Hepatocyte (in vitro differentiated cells): ENCODE data around the gene RRN3. TPM values are rescaled to one million over a fixed set of nuclear protein-coding genes. Genes with fewer than 3 reads are reported as not detected.
"Not testable (repeated sequence)": the region's sequence is repeated elsewhere in the genome, so short reads cannot be mapped to it uniquely, and the experiment has no call there.

Source experiments
- DNase-seq: peaks from one replicate; pipeline ENCODE4 v3.0.0-alpha.2; 2016; ENCODE audit warnings: low spot score
- H2AFZ ChIP-seq: fragments of 200-600 bp; sonication (generic); 2 replicates; pipeline ENCODE4 v1.6.0; 2016; ENCODE audit warnings: antibody characterized with exemption, mild to moderate bottlenecking
- H3K27ac ChIP-seq: fragments of 200-600 bp; sonication (generic); 2 replicates; pipeline ENCODE4 v1.5.1; 2016; ENCODE audit warnings: mild to moderate bottlenecking
- H3K27me3 ChIP-seq: fragments of 200-600 bp; sonication (generic); 2 replicates; pipeline ENCODE4 v1.6.1; 2016
- H3K36me3 ChIP-seq: fragments of 200-600 bp; sonication (generic); replicated peaks from 2 replicates; pipeline ENCODE4 v1.5.1; 2016; ENCODE audit warnings: low read depth; ENCODE audit not compliant: insufficient read depth
- H3K4me1 ChIP-seq: fragments of 200-600 bp; sonication (generic); 2 replicates; pipeline ENCODE4 v1.5.1; 2016; ENCODE audit warnings: mild to moderate bottlenecking, moderate library complexity; ENCODE audit not compliant: insufficient read depth
- H3K4me2 ChIP-seq: fragments of 200-600 bp; sonication (generic); 2 replicates; pipeline ENCODE4 v1.6.0; 2016
- H3K4me3 ChIP-seq: fragments of 200-600 bp; sonication (generic); 2 replicates; pipeline ENCODE4 v1.5.1; 2016; ENCODE audit warnings: mild to moderate bottlenecking
- H3K79me2 ChIP-seq: fragments of 200-600 bp; sonication (generic); 2 replicates; pipeline ENCODE4 v1.6.0; 2017; ENCODE audit warnings: mild to moderate bottlenecking
- H3K9me2 ChIP-seq: fragments of 200-600 bp; sonication (generic); replicated peaks from 2 replicates; pipeline ENCODE4 v1.6.0; 2017; ENCODE audit warnings: mild to moderate bottlenecking; ENCODE audit not compliant: insufficient read depth
- H3K9me3 ChIP-seq: fragments of 200-600 bp; sonication (generic); 2 replicates; pipeline ENCODE4 v1.5.1; 2016; ENCODE audit warnings: low read depth, mild to moderate bottlenecking
- H4K20me1 ChIP-seq: fragments of 200-600 bp; sonication (generic); 2 replicates; pipeline ENCODE4 v1.6.0; 2016; ENCODE audit warnings: mild to moderate bottlenecking; ENCODE audit not compliant: insufficient read depth, poor library complexity, severe bottlenecking
- CTCF ChIP-seq: fragments of 200-600 bp; sonication (generic); IDR thresholded peaks from 2 replicates; pipeline ENCODE4 v1.5.1; 2016; ENCODE audit warnings: antibody characterized with exemption, mild to moderate bottlenecking; ENCODE audit not compliant: poor library complexity
- EZH2 ChIP-seq: fragments of 200-600 bp; sonication (generic); IDR thresholded peaks from 2 replicates; pipeline ENCODE4 v1.6.1; 2016; ENCODE audit warnings: antibody characterized with exemption, mild to moderate bottlenecking, borderline replicate concordance
- EZH2phosphoT487 ChIP-seq: fragments of 200-600 bp; sonication (generic); IDR thresholded peaks from one replicate; pipeline ENCODE4 v1.6.1; 2018; ENCODE audit warnings: antibody characterized with exemption, mild to moderate bottlenecking, low read depth, moderate library complexity; ENCODE audit not compliant: unreplicated experiment, severe bottlenecking
- WGBS: methylation state at CpG from one replicate; pipeline ENCODE4 v1.1.6; 2016; ENCODE audit warnings: low lambda C conversion rate; ENCODE audit errors: missing lambda C conversion rate; 5-methylcytosine and 5-hydroxymethylcytosine counted together
- polyA plus RNA-seq: library from polyadenylated mRNA; unstranded; fragments of >200 nt; fragmentation: Nextera tagmentation; extraction: Ambion mirVana; gene quantifications from 2 replicates; pipeline ENCODE4 v1.2.1, GENCODE V29; 2016
- total RNA-seq: library from RNA; depleted of rRNA; stranded (reverse); fragments of >200 nt; gene quantifications from 2 replicates; pipeline ENCODE4 v1.2.3, GENCODE V29; 2014

Gene RRN3
- total and polyA plus RNA-seq, 2 experiments from 2014 or later: 16.5 to 40.9 TPM

GRCh38 chr16:15076161-15076560 is 17.9 kb downstream of the RRN3 start:
- H3K4me3 ChIP-seq, H4K20me1 ChIP-seq, H3K4me2 ChIP-seq, H3K4me1 ChIP-seq, H3K79me2 ChIP-seq, H3K27me3 ChIP-seq, DNase-seq, H3K9me2 ChIP-seq, H3K36me3 ChIP-seq, H3K27ac ChIP-seq, H2AFZ ChIP-seq, H3K9me3 ChIP-seq: not testable (repeated sequence)
- 96% methylated on average over 2 of the region's 2 CpGs for WGBS

GRCh38 chr16:15073101-15073500 is 21.0 kb downstream of the RRN3 start:
- Histone ChIP-seq H3K27ac (no peak overlapping the region), H3K36me3 (peaks cover 3% of the 10 kb centered on the region), H3K9me3 (no peaks in the 10 kb centered on the region), H3K79me2 (no peaks in the 10 kb centered on the region), H3K4me3 (no peak overlapping the region), H3K9me2 (no peaks in the 10 kb centered on the region), H3K4me2 (no peak overlapping the region), H4K20me1 (no peaks in the 10 kb centered on the region), H3K4me1 (no peaks in the 10 kb centered on the region), H2AFZ (no peak overlapping the region), H3K27me3 (no peaks in the 10 kb centered on the region)
- TF ChIP-seq CTCF: no peak
- TF ChIP-seq EZH2: no peak
- TF ChIP-seq EZH2phosphoT487: no peak
- WGBS: 92% methylated on average over 6 of the region's 6 CpGs
- no peak for DNase-seq

- not testable (repeated sequence) for H4K20me1 ChIP-seq, H3K4me2 ChIP-seq, H3K4me1 ChIP-seq, DNase-seq, H3K79me2 ChIP-seq, H3K27ac ChIP-seq, H3K4me3 ChIP-seq, H3K9me2 ChIP-seq, H3K36me3 ChIP-seq, H3K27me3 ChIP-seq, H3K9me3 ChIP-seq, H2AFZ ChIP-seq
- 70% methylated on average over 15 of the region's 16 CpGs for WGBS
- TF ChIP-seq CTCF: peak; percentile 25
Observed at GRCh38 chr16:15071916-15072769, 21.9 kb downstream of the RRN3 start.

GRCh38 chr16:15071013-15071412 is 23.1 kb downstream of the RRN3 start:
- not testable (repeated sequence) for H3K4me2 ChIP-seq, H4K20me1 ChIP-seq, H3K4me3 ChIP-seq, H3K4me1 ChIP-seq, H3K79me2 ChIP-seq, H2AFZ ChIP-seq, H3K9me3 ChIP-seq, H3K36me3 ChIP-seq, H3K27ac ChIP-seq, DNase-seq, H3K27me3 ChIP-seq, H3K9me2 ChIP-seq
- WGBS: 97% methylated on average over 4 of the region's 4 CpGs

- not testable (repeated sequence) for DNase-seq, H3K27me3 ChIP-seq, H3K27ac ChIP-seq, H3K4me1 ChIP-seq, H3K4me3 ChIP-seq, H3K79me2 ChIP-seq, H3K4me2 ChIP-seq, H3K9me2 ChIP-seq, H3K9me3 ChIP-seq, H2AFZ ChIP-seq, H3K36me3 ChIP-seq, H4K20me1 ChIP-seq
- WGBS: 97% methylated on average over 5 of the region's 8 CpGs
Observed at GRCh38 chr16:15066690-15067089, 27.4 kb downstream of the RRN3 start.

- H2AFZ ChIP-seq, H3K36me3 ChIP-seq, H3K79me2 ChIP-seq, H3K4me1 ChIP-seq, DNase-seq, H3K9me2 ChIP-seq, H3K4me2 ChIP-seq, H3K27me3 ChIP-seq, H4K20me1 ChIP-seq, H3K9me3 ChIP-seq, H3K27ac ChIP-seq, H3K4me3 ChIP-seq: not testable (repeated sequence)
- WGBS: 99% methylated on average over 4 of the region's 4 CpGs
Observed at GRCh38 chr16:15065961-15066360, 28.1 kb downstream of the RRN3 start.

- not testable (repeated sequence) for H3K79me2 ChIP-seq, H3K4me1 ChIP-seq, H3K9me2 ChIP-seq, H3K36me3 ChIP-seq, H3K4me3 ChIP-seq, H3K4me2 ChIP-seq, H3K27ac ChIP-seq, DNase-seq, H3K27me3 ChIP-seq, H4K20me1 ChIP-seq, H3K9me3 ChIP-seq, H2AFZ ChIP-seq
- 91% methylated on average over 8 of the region's 8 CpGs for WGBS
Observed at GRCh38 chr16:15062085-15062810, 31.8 kb downstream of the RRN3 start.
